Brain microvascular endothelial cell (primary cell): ENCODE data around the gene CTXN1.

ENCODE experiments used
- DNase-seq: peaks from one replicate; pipeline ENCODE4 v3.0.0-alpha.2; 2020
- H3K27ac ChIP-seq: fragments of 250-450 bp; sonication (Bioruptor Pico); 2 replicates; pipeline ENCODE4 v1.5.1; 2020; ENCODE audit warnings: mild to moderate bottlenecking, moderate library complexity
- H3K27me3 ChIP-seq: fragments of 250-450 bp; sonication (Bioruptor Pico); replicated peaks from 2 replicates; pipeline ENCODE4 v1.5.1; 2020; ENCODE audit warnings: mild to moderate bottlenecking
- H3K36me3 ChIP-seq: fragments of 250-450 bp; sonication (Bioruptor Pico); replicated peaks from 2 replicates; pipeline ENCODE4 v1.5.1; 2020; ENCODE audit warnings: mild to moderate bottlenecking
- H3K4me3 ChIP-seq: 2 replicates; pipeline ENCODE4 v1.5.1; 2011; ENCODE audit warnings: low read depth, mild to moderate bottlenecking, control low read depth, low read length, moderate library complexity
- CTCF ChIP-seq: IDR thresholded peaks from 2 replicates; pipeline ENCODE4 v1.5.1; 2011; ENCODE audit warnings: low read depth, mild to moderate bottlenecking, moderate library complexity, low read length, control low read depth, inconsistent platforms; ENCODE audit errors: missing control alignments
- in situ Hi-C: cut with HindIII; loops from 2 replicates; pipeline ENCODE4 v1.10.0; 2017; ENCODE audit warnings: low sequenced_read_pairs, low pct_ligation_motif_present

CTXN1 gene

GRCh38 chr19:7917267-7918061 is 8.5 kb downstream of the CTXN1 start:
- Histone ChIP-seq H3K27ac (no peak overlapping the region), H3K27me3 (peaks cover 14% of the 10 kb centered on the region), H3K36me3 (peaks cover 8% of the 10 kb centered on the region), H3K4me3 (peak overlapping the region; percentile 35)
- in situ Hi-C loops, result no loop called here
- peak; percentile 65 for TF ChIP-seq CTCF
- peak; percentile 29 for DNase-seq

- DNase-seq, result no peak
- Histone ChIP-seq H3K27ac (no peak overlapping the region), H3K27me3 (peaks cover 14% of the 10 kb centered on the region), H3K36me3 (peaks cover 6% of the 10 kb centered on the region), H3K4me3 (no peak overlapping the region)
- in situ Hi-C loops, result no loop called here
- TF ChIP-seq CTCF, result no peak
Observed at GRCh38 chr19:7916955-7917266, 9.0 kb downstream of the CTXN1 start.

GRCh38 chr19:7916103-7916954 is 9.6 kb downstream of the CTXN1 start:
- H3K27ac ChIP-seq, result no peak overlapping the region

GRCh38 chr19:7915250-7916102 is 10.5 kb downstream of the CTXN1 start:
- Histone ChIP-seq H3K36me3 (peaks cover 18% of the 10 kb centered on the region), H3K27ac (no peak overlapping the region), H3K4me3 (no peak overlapping the region), H3K27me3 (peaks cover 14% of the 10 kb centered on the region)
- in situ Hi-C loops, result no loop called here
- no peak for TF ChIP-seq CTCF
- DNase-seq, result no peak

More at GRCh38 chr19:7916103-7916954, 9.6 kb downstream of the CTXN1 start:
- in situ Hi-C loops, result no loop called here
- Histone ChIP-seq H3K4me3 (peak overlapping the region; percentile 20), H3K36me3 (peaks cover 12% of the 10 kb centered on the region), H3K27me3 (peaks cover 14% of the 10 kb centered on the region)
- DNase-seq, result no peak
- no peak for TF ChIP-seq CTCF

GRCh38 chr19:7914598-7915045 is 11.3 kb downstream of the CTXN1 start, which contains the start of gene TGFBR3L:
TSS of gene TGFBR3L (plus strand) at chr19:7914830.
- Histone ChIP-seq H3K27me3 (peaks cover 14% of the 10 kb centered on the region), H3K27ac (no peak within 1 kb of the TSS), H3K36me3 (peaks cover 24% of the 10 kb centered on the region), H3K4me3 (no peak within 1 kb of the TSS)
- in situ Hi-C loops, result no loop called here
- no peak for DNase-seq
- no peak for TF ChIP-seq CTCF
